HEK293 (cell line): ENCODE data around the gene EGR1.

Source experiments
- CTCF ChIA-PET: fragments of 350-600 bp; formaldehyde crosslinking; extraction: SDS; loops from one replicate; lab custom pipeline; 2021; ENCODE audit warnings: antibody characterized with exemption; lab: Yijun Ruan, JAX
- POLR2A ChIA-PET: fragments of 300-600 bp; formaldehyde crosslinking; extraction: SDS; loops from one replicate; lab custom pipeline; 2020; ENCODE audit warnings: antibody characterized with exemption, inconsistent platforms; lab: Yijun Ruan, JAX
- H3K27ac ChIP-seq: fragments of 200-500 bp; sonication (Bioruptor generic); 2 replicates; pipeline ENCODE4 v1.5.1; 2014; ENCODE audit warnings: low read depth, low read length, control low read depth, inconsistent platforms; ENCODE audit errors: extremely low read depth
- H3K36me3 ChIP-seq, 2 experiments: fragments of 200-500 bp in 1 of 2; sonication (Bioruptor generic) in 1 of 2; 1 replicate in 1 of 2; 2 replicates in 1 of 2; pipeline ENCODE4 v1.5.1; 2014 to 2017; ENCODE audit warnings: inconsistent platforms in 2 of 2, low read length in 2 of 2; ENCODE audit not compliant: control insufficient read depth in 2 of 2, insufficient read depth in 1 of 2
- H3K4me1 ChIP-seq: fragments of 200-500 bp; sonication (Bioruptor generic); 2 replicates; pipeline ENCODE4 v1.5.1; 2014; ENCODE audit warnings: mild to moderate bottlenecking, low read length, inconsistent platforms; ENCODE audit not compliant: control insufficient read depth, insufficient read depth
- H3K4me3 ChIP-seq: 2 replicates; pipeline ENCODE4 v1.5.1; 2011; ENCODE audit warnings: low read depth, mild to moderate bottlenecking, control low read depth, low read length, moderate library complexity
- H3K9me3 ChIP-seq: fragments of 200-500 bp; sonication (Bioruptor generic); 2 replicates; pipeline ENCODE4 v1.5.1; 2014; ENCODE audit warnings: low read depth, low read length, inconsistent platforms; ENCODE audit not compliant: control insufficient read depth, insufficient read depth
- BCL11B ChIP-seq: fragments of 450-650 bp; formaldehyde crosslinking; IDR thresholded peaks from 2 replicates; pipeline ENCODE4 v1.5.1; 2016; ENCODE audit warnings: low read depth, missing biosample characterization, missing genetic modification characterization
- FEZF1 ChIP-seq: fragments of 450-650 bp; formaldehyde crosslinking; IDR thresholded peaks from 2 replicates; pipeline ENCODE4 v1.5.1; 2016; ENCODE audit warnings: missing biosample characterization, missing genetic modification characterization
- HIC1 ChIP-seq: fragments of 450-650 bp; formaldehyde crosslinking; IDR thresholded peaks from 2 replicates; pipeline ENCODE4 v1.5.1; 2016; ENCODE audit warnings: missing biosample characterization, missing genetic modification characterization
- IKZF3 ChIP-seq: fragments of 450-650 bp; IDR thresholded peaks from 2 replicates; pipeline ENCODE4 v1.5.0; 2018; ENCODE audit warnings: missing biosample characterization, mild to moderate bottlenecking, missing genetic modification characterization, moderate library complexity
- KLF10 ChIP-seq: fragments of 450-650 bp; IDR thresholded peaks from 2 replicates; pipeline ENCODE4 v1.5.1; 2018; ENCODE audit warnings: missing biosample characterization, mild to moderate bottlenecking, missing genetic modification characterization
- KLF7 ChIP-seq: fragments of 450-650 bp; formaldehyde crosslinking; IDR thresholded peaks from 2 replicates; pipeline ENCODE4 v1.5.1; 2016; ENCODE audit warnings: missing biosample characterization, missing genetic modification characterization, borderline replicate concordance
- MEIS1 ChIP-seq: sonication (generic); formaldehyde crosslinking; IDR thresholded peaks from 2 replicates; pipeline ENCODE4 v1.8.1; 2022; ENCODE audit warnings: missing genetic modification reagents, mild to moderate bottlenecking, borderline replicate concordance
- PRDM1 ChIP-seq: fragments of 450-650 bp; formaldehyde crosslinking; IDR thresholded peaks from 2 replicates; pipeline ENCODE4; 2016; ENCODE audit warnings: missing biosample characterization, missing genetic modification characterization
- RBAK ChIP-seq: fragments of 450-650 bp; formaldehyde crosslinking; IDR thresholded peaks from 2 replicates; pipeline ENCODE4 v1.5.1; 2016; ENCODE audit warnings: missing biosample characterization, missing genetic modification characterization
- SP3 ChIP-seq: fragments of 450-650 bp; formaldehyde crosslinking; IDR thresholded peaks from 2 replicates; pipeline ENCODE4 v1.5.1; 2016; ENCODE audit warnings: missing biosample characterization, missing genetic modification characterization
- SP7 ChIP-seq: fragments of 450-650 bp; formaldehyde crosslinking; IDR thresholded peaks from 2 replicates; pipeline ENCODE4 v1.5.1; 2016; ENCODE audit warnings: missing biosample characterization, missing genetic modification characterization
- WT1 ChIP-seq: fragments of 450-650 bp; formaldehyde crosslinking; IDR thresholded peaks from 2 replicates; pipeline ENCODE4 v1.5.1; 2016; ENCODE audit warnings: missing biosample characterization, missing genetic modification characterization
- ZBTB1 ChIP-seq: fragments of 450-650 bp; formaldehyde crosslinking; IDR thresholded peaks from 2 replicates; pipeline ENCODE4 v1.5.1; 2016; ENCODE audit warnings: missing biosample characterization, missing genetic modification characterization
- ZBTB10 ChIP-seq: fragments of 450-650 bp; formaldehyde crosslinking; IDR thresholded peaks from 2 replicates; pipeline ENCODE4 v1.5.1; 2016; ENCODE audit warnings: missing biosample characterization, missing genetic modification characterization
- ZBTB48 ChIP-seq: fragments of 450-650 bp; formaldehyde crosslinking; IDR thresholded peaks from 2 replicates; pipeline ENCODE4 v1.5.1; 2016; ENCODE audit warnings: missing biosample characterization, missing genetic modification characterization
- ZNF248 ChIP-seq: fragments of 450-650 bp; formaldehyde crosslinking; IDR thresholded peaks from 2 replicates; pipeline ENCODE4 v1.5.1; 2017; ENCODE audit warnings: missing biosample characterization, missing genetic modification characterization
- ZNF274 ChIP-seq, 2 experiments: fragments of 200-500 bp in 1 of 2; fragments of 450-650 bp in 1 of 2; sonication (Bioruptor generic) in 1 of 2; formaldehyde crosslinking in 1 of 2; IDR thresholded peaks; 2 replicates each; pipeline versions ENCODE4 v1.5.1 to v1.6.1; 2014 to 2016; ENCODE audit warnings: borderline replicate concordance in 1 of 2, inconsistent platforms in 1 of 2, low read length in 1 of 2, missing biosample characterization in 1 of 2, missing genetic modification characterization in 1 of 2
- ZNF302 ChIP-seq: fragments of 450-650 bp; formaldehyde crosslinking; IDR thresholded peaks from 2 replicates; pipeline ENCODE4 v1.5.1; 2016; ENCODE audit warnings: missing biosample characterization, missing genetic modification characterization, low read depth
- ZNF335 ChIP-seq: fragments of 450-650 bp; formaldehyde crosslinking; conservative IDR thresholded peaks from 2 replicates; pipeline ENCODE4 v1.5.1; 2016; ENCODE audit warnings: missing biosample characterization, missing genetic modification characterization
- ZNF362 ChIP-seq: fragments of 450-650 bp; formaldehyde crosslinking; IDR thresholded peaks from 2 replicates; pipeline ENCODE4 v1.5.1; 2016; ENCODE audit warnings: missing biosample characterization, missing genetic modification characterization
- ZNF623 ChIP-seq: fragments of 450-650 bp; formaldehyde crosslinking; IDR thresholded peaks from 2 replicates; pipeline ENCODE4 v1.5.1; 2016; ENCODE audit warnings: missing biosample characterization, missing genetic modification characterization
- ZNF658 ChIP-seq: fragments of 450-650 bp; formaldehyde crosslinking; IDR thresholded peaks from 2 replicates; pipeline ENCODE4; 2016; ENCODE audit warnings: missing biosample characterization, missing genetic modification characterization
- ZNF76 ChIP-seq: fragments of 450-650 bp; formaldehyde crosslinking; IDR thresholded peaks from 2 replicates; pipeline ENCODE4; 2016; ENCODE audit warnings: low read depth, missing biosample characterization, missing genetic modification characterization, borderline replicate concordance
- ZNF768 ChIP-seq: fragments of 450-650 bp; formaldehyde crosslinking; IDR thresholded peaks from 2 replicates; pipeline ENCODE4 v1.5.1; 2018; ENCODE audit warnings: missing biosample characterization, mild to moderate bottlenecking, missing genetic modification characterization
- ZNF776 ChIP-seq: fragments of 450-650 bp; formaldehyde crosslinking; IDR thresholded peaks from 2 replicates; pipeline ENCODE4 v1.5.0; 2017; ENCODE audit warnings: missing biosample characterization, missing genetic modification characterization, borderline replicate concordance
- ZNF792 ChIP-seq: fragments of 450-650 bp; formaldehyde crosslinking; IDR thresholded peaks from 2 replicates; pipeline ENCODE4 v1.5.1; 2016; ENCODE audit warnings: missing biosample characterization, missing genetic modification characterization
- ZXDB ChIP-seq: fragments of 450-650 bp; formaldehyde crosslinking; IDR thresholded peaks from 2 replicates; pipeline ENCODE4 v1.5.1; 2016; ENCODE audit warnings: missing biosample characterization, missing genetic modification characterization
- TF ChIP-seq, protein P1 (sequence below): fragments of 450-650 bp; formaldehyde crosslinking; IDR thresholded peaks from 2 replicates; pipeline ENCODE4 v1.5.1; 2016; ENCODE audit warnings: missing biosample characterization, missing genetic modification characterization
- TF ChIP-seq, protein P2 (sequence below): fragments of 450-650 bp; formaldehyde crosslinking; IDR thresholded peaks from 2 replicates; pipeline ENCODE4 v1.5.1; 2016; ENCODE audit warnings: missing biosample characterization, missing genetic modification characterization, borderline replicate concordance

Gene EGR1

GRCh38 chr5:138491284-138491648, 26.0 kb downstream of the EGR1 start:
- ChIA-PET CTCF (interaction anchor here (0.6 kb wide), 1 partner anchor 302 kb away, joined by 4 read pairs; no protein-coding TSS in a partner anchor), POLR2A (no interaction called here)
- Histone ChIP-seq H3K27ac (no peak overlapping the region; the same call in 1 of the 2 replicates), H3K4me1 (peaks cover 8% of the 10 kb centered on the region), H3K36me3 (no peaks in the 10 kb centered on the region), H3K9me3 (no peaks in the 10 kb centered on the region), H3K4me3 (no peak overlapping the region; the same call in 1 of the 2 replicates)
- no peak for TF ChIP-seq ZBTB1 (tag by site-specific recombination)
- TF ChIP-seq ZNF792 (tag by site-specific recombination): no peak
- no peak for TF ChIP-seq ZNF776 (tag by site-specific recombination)
- TF ChIP-seq ZXDB (tag by site-specific recombination): no peak
- TF ChIP-seq ZNF768 (tag by site-specific recombination): no peak
- no peak for TF ChIP-seq ZNF658 (tag by site-specific recombination)
- TF ChIP-seq ZNF302: no peak
- no peak for TF ChIP-seq FEZF1 (tag by site-specific recombination)
- TF ChIP-seq, protein P1, sequence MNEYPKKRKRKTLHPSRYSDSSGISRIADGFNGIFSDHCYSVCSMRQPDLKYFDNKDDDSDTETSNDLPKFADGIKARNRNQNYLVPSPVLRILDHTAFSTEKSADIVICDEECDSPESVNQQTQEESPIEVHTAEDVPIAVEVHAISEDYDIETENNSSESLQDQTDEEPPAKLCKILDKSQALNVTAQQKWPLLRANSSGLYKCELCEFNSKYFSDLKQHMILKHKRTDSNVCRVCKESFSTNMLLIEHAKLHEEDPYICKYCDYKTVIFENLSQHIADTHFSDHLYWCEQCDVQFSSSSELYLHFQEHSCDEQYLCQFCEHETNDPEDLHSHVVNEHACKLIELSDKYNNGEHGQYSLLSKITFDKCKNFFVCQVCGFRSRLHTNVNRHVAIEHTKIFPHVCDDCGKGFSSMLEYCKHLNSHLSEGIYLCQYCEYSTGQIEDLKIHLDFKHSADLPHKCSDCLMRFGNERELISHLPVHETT: no peak
- no peak for TF ChIP-seq ZNF76
- no peak for TF ChIP-seq ZNF623 (tag by site-specific recombination)
- peak; percentile 16; the same call in 1 of the 2 replicates for TF ChIP-seq PRDM1 (tag by site-specific recombination)
- no peak for TF ChIP-seq ZBTB10
- TF ChIP-seq HIC1: peak; percentile 58; the same call in 1 of the 2 replicates
- TF ChIP-seq, protein P2, sequence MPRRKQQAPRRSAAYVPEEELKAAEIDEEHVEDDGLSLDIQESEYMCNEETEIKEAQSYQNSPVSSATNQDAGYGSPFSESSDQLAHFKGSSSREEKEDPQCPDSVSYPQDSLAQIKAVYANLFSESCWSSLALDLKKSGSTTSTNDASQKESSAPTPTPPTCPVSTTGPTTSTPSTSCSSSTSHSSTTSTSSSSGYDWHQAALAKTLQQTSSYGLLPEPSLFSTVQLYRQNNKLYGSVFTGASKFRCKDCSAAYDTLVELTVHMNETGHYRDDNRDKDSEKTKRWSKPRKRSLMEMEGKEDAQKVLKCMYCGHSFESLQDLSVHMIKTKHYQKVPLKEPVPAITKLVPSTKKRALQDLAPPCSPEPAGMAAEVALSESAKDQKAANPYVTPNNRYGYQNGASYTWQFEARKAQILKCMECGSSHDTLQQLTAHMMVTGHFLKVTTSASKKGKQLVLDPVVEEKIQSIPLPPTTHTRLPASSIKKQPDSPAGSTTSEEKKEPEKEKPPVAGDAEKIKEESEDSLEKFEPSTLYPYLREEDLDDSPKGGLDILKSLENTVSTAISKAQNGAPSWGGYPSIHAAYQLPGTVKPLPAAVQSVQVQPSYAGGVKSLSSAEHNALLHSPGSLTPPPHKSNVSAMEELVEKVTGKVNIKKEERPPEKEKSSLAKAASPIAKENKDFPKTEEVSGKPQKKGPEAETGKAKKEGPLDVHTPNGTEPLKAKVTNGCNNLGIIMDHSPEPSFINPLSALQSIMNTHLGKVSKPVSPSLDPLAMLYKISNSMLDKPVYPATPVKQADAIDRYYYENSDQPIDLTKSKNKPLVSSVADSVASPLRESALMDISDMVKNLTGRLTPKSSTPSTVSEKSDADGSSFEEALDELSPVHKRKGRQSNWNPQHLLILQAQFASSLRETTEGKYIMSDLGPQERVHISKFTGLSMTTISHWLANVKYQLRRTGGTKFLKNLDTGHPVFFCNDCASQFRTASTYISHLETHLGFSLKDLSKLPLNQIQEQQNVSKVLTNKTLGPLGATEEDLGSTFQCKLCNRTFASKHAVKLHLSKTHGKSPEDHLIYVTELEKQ (tag by site-specific recombination): no peak
- no peak for TF ChIP-seq ZNF248 (tag by site-specific recombination)
- no peak for TF ChIP-seq BCL11B (tag by site-specific recombination)
- TF ChIP-seq MEIS1 (CRISPR knock-in tag): no peak
- no peak for TF ChIP-seq ZNF362 (tag by site-specific recombination)
- 0 out of 2 replicates have a peak, but pooled peaks have one; percentile 21 for TF ChIP-seq SP7
- peak; percentile 84 for TF ChIP-seq WT1
- no peak for TF ChIP-seq ZBTB48 (tag by site-specific recombination)
- no peak for TF ChIP-seq KLF10 (tag by site-specific recombination)
- TF ChIP-seq IKZF3 (tag by site-specific recombination): 0 out of 2 replicates have a peak, but pooled peaks have one; percentile 29
- peak; percentile 76 for TF ChIP-seq ZNF335 (tag by site-specific recombination)
- no peak for TF ChIP-seq KLF7 (tag by site-specific recombination)
- no peak for TF ChIP-seq RBAK (tag by site-specific recombination)
- TF ChIP-seq ZNF274 (IDR thresholded peaks at IDR 0.05; ENCODE audit: low read length): no peak
- no peak for TF ChIP-seq ZNF274 (tag by site-specific recombination; IDR thresholded peaks at IDR 0.05; ENCODE audit: borderline replicate concordance)
- TF ChIP-seq SP3: 0 out of 2 replicates have a peak, but pooled peaks have one; percentile 1
